Loucy (cell line): Measurements from ENCODE around the gene HSPA9.

ENCODE experiments used
- H2AFZ ChIP-seq: fragments of 200-600 bp; sonication (generic); 2 replicates; pipeline ENCODE4 v1.6.0; 2016; ENCODE audit warnings: antibody characterized with exemption, mild to moderate bottlenecking, low read length, moderate library complexity
- H3F3A ChIP-seq: fragments of 200-600 bp; 2 replicates; pipeline ENCODE4 v1.6.0; 2016; ENCODE audit warnings: antibody characterized with exemption, low read depth, mild to moderate bottlenecking
- H3K27me3 ChIP-seq: fragments of 200-600 bp; sonication (generic); 2 replicates; pipeline ENCODE4 v1.6.1; 2014; ENCODE audit warnings: low read length, mild to moderate bottlenecking; ENCODE audit not compliant: insufficient read depth, poor library complexity, severe bottlenecking
- H3K36me3 ChIP-seq: fragments of 200-600 bp; sonication (generic); 2 replicates; pipeline ENCODE4 v1.6.1; 2016; ENCODE audit warnings: low read length; ENCODE audit not compliant: insufficient read depth
- H3K4me1 ChIP-seq: fragments of 200-600 bp; sonication (generic); 2 replicates; pipeline ENCODE4 v1.5.1; 2014; ENCODE audit warnings: low read length, mild to moderate bottlenecking; ENCODE audit not compliant: insufficient read depth, poor library complexity, severe bottlenecking
- H3K4me2 ChIP-seq: fragments of 200-600 bp; sonication (generic); 2 replicates; pipeline ENCODE4 v1.6.0; 2014; ENCODE audit warnings: antibody characterized with exemption, low read length, low read depth, mild to moderate bottlenecking; ENCODE audit not compliant: poor library complexity, severe bottlenecking
- H3K4me3 ChIP-seq: fragments of 200-600 bp; sonication (generic); 2 replicates; pipeline ENCODE4 v1.5.1; 2014; ENCODE audit warnings: low read length, mild to moderate bottlenecking, mixed read lengths; ENCODE audit not compliant: poor library complexity, severe bottlenecking
- H3K79me2 ChIP-seq: fragments of 200-600 bp; sonication (generic); 2 replicates; pipeline ENCODE4 v1.6.1; 2014; ENCODE audit warnings: low read length; ENCODE audit not compliant: insufficient read depth
- H3K9ac ChIP-seq: fragments of 200-600 bp; sonication (generic); 2 replicates; pipeline ENCODE4 v1.6.0; 2014; ENCODE audit warnings: mild to moderate bottlenecking, low read depth, low read length, moderate library complexity; ENCODE audit not compliant: poor library complexity, severe bottlenecking
- H3K9me2 ChIP-seq: fragments of 200-600 bp; sonication (generic); replicated peaks from 2 replicates; pipeline ENCODE4 v1.6.1; 2016; ENCODE audit warnings: low read depth, low read length, mixed read lengths
- H3K9me3 ChIP-seq: fragments of 200-600 bp; sonication (generic); 2 replicates; pipeline ENCODE4 v1.6.1; 2014; ENCODE audit warnings: mild to moderate bottlenecking, antibody characterized with exemption, low read length, low read depth; ENCODE audit not compliant: insufficient read depth
- H4K20me1 ChIP-seq: fragments of 200-600 bp; sonication (generic); 2 replicates; pipeline ENCODE4 v1.6.0; 2014; ENCODE audit warnings: antibody characterized with exemption, low read length, mild to moderate bottlenecking; ENCODE audit not compliant: insufficient read depth, poor library complexity, severe bottlenecking
- EZH2phosphoT487 ChIP-seq: fragments of 200-600 bp; IDR thresholded peaks from 2 replicates; pipeline ENCODE4 v1.6.1; 2018; ENCODE audit warnings: antibody characterized with exemption, mild to moderate bottlenecking, moderate library complexity, borderline replicate concordance
- TF ChIP-seq, protein P1 (sequence below): fragments of 200-600 bp; sonication (generic); conservative IDR thresholded peaks from 2 replicates; pipeline ENCODE4 v1.5.1; 2014; ENCODE audit warnings: mild to moderate bottlenecking, antibody characterized with exemption, low read length

The HSPA9 gene

GRCh38 chr5:138611678-138612218, 36.5 kb upstream of the HSPA9 start:
- no peak overlapping the region for H3K9ac ChIP-seq
- H3K36me3 ChIP-seq = no peaks in the 10 kb centered on the region
- H3K27me3 ChIP-seq = no peaks in the 10 kb centered on the region
- H3F3A ChIP-seq = no peaks in the 10 kb centered on the region
- peaks cover 12% of the 10 kb centered on the region for H3K4me1 ChIP-seq
- H3K4me3 ChIP-seq = peak overlapping the region; percentile 39
- TF ChIP-seq EZH2phosphoT487 = no peak
- TF ChIP-seq, protein P1, sequence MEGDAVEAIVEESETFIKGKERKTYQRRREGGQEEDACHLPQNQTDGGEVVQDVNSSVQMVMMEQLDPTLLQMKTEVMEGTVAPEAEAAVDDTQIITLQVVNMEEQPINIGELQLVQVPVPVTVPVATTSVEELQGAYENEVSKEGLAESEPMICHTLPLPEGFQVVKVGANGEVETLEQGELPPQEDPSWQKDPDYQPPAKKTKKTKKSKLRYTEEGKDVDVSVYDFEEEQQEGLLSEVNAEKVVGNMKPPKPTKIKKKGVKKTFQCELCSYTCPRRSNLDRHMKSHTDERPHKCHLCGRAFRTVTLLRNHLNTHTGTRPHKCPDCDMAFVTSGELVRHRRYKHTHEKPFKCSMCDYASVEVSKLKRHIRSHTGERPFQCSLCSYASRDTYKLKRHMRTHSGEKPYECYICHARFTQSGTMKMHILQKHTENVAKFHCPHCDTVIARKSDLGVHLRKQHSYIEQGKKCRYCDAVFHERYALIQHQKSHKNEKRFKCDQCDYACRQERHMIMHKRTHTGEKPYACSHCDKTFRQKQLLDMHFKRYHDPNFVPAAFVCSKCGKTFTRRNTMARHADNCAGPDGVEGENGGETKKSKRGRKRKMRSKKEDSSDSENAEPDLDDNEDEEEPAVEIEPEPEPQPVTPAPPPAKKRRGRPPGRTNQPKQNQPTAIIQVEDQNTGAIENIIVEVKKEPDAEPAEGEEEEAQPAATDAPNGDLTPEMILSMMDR = no peak
- 0 out of 2 replicates have a peak overlapping the region, but pooled peaks have one; percentile 8 for H2AFZ ChIP-seq
- H3K4me2 ChIP-seq = peak overlapping the region; percentile 54
- no peaks in the 10 kb centered on the region for H4K20me1 ChIP-seq
- H3K79me2 ChIP-seq = no peaks in the 10 kb centered on the region
- H3K9me3 ChIP-seq = no peaks in the 10 kb centered on the region
- H3K9me2 ChIP-seq = no peaks in the 10 kb centered on the region

DNA sequence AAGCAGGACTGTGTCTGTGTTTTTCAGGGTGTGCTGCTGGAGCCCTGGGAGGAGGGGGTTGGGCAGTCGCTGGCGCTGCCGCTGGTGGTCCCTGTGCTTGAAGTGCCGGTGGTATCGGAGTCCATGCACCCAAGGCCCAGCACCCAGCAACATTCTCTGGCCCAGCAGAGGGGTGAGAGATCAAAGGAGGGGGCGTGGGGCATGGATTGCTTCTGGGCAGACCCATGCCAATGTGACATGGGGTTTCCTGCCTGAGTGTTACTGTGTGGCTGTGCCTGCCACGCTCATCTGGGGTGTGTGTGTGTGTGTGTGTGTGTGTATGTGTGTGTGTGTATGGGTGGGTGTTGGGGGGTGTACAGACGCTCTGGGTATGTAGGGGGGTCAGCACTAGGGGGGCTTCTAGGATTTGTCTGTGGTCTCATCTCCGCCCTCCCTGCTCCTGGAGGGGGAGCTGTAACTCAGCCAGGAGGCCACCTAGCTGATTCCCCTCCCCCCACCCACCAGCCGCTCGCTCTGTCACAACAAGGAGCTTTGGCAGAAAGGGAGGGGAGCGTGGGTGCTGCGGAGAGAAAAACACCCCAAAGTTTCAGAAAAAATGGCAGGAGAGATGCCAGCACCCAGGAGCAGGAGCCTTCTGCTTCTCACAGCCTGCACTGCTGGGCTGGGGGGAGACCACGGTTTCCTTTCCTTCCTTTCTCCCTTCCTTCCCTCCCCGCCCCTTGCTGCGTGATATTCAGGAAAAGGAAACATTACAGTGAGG, 35.9 kb upstream of the HSPA9 start:
- Histone ChIP-seq H3F3A (no peaks in the 10 kb centered on the region), H2AFZ (peak overlapping the region; percentile 63; the same call in 1 of the 2 replicates), H3K4me2 (peak overlapping the region; percentile 54), H3K27me3 (no peaks in the 10 kb centered on the region), H4K20me1 (no peaks in the 10 kb centered on the region), H3K4me1 (peaks cover 12% of the 10 kb centered on the region), H3K79me2 (no peaks in the 10 kb centered on the region), H3K9ac (no peak overlapping the region), H3K36me3 (no peaks in the 10 kb centered on the region), H3K9me3 (no peaks in the 10 kb centered on the region), H3K9me2 (no peaks in the 10 kb centered on the region), H3K4me3 (peak overlapping the region; percentile 39)
- TF ChIP-seq, protein P1 = no peak; the same call in 1 of the 2 replicates
- no peak for TF ChIP-seq EZH2phosphoT487

DNA sequence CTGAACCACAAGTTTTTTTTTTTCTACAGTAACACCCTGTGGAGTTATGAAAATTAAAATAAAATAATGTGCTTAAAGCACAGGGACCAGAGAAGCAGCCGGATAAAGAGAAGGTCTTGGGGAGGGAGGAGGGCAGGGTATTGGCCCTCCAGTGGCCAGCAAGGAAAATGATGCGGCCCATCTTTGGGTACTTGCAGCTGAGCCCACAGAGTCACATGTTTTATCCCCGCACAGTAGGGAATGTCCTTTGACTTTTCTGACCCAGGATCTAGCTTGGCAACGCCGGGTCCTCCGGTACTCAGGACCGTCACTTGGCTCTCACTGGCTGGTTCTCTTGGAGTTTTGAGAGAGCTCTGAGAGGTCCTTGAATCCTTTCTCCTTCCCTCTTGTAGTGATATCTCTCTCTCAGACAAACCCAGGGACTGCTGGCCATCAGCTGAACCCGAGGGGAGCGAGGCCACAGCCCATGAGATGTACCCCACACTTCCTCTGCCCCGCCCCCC, 35.3 kb upstream of the HSPA9 start:
- TF ChIP-seq, protein P1 = peak; percentile 43
- TF ChIP-seq EZH2phosphoT487 = no peak
- Histone ChIP-seq H3K9me2 (no peaks in the 10 kb centered on the region), H3K4me3 (no peak overlapping the region), H2AFZ (peak overlapping the region; percentile 63; the same call in 1 of the 2 replicates), H3F3A (no peaks in the 10 kb centered on the region), H3K36me3 (no peaks in the 10 kb centered on the region), H3K9me3 (no peaks in the 10 kb centered on the region), H3K79me2 (no peaks in the 10 kb centered on the region), H4K20me1 (no peaks in the 10 kb centered on the region), H3K27me3 (no peaks in the 10 kb centered on the region), H3K4me1 (peaks cover 17% of the 10 kb centered on the region), H3K9ac (no peak overlapping the region), H3K4me2 (peak overlapping the region; percentile 54)
